Measurements from ENCODE around the gene IPPK. TPM values are rescaled to one million over a fixed set of nuclear protein-coding genes. Genes with fewer than 3 reads are reported as not detected.

IPPK gene
- total RNA-seq, 4 donors from 2014 or later: 7.2 to 14.1 (median 8.9) TPM

DNA sequence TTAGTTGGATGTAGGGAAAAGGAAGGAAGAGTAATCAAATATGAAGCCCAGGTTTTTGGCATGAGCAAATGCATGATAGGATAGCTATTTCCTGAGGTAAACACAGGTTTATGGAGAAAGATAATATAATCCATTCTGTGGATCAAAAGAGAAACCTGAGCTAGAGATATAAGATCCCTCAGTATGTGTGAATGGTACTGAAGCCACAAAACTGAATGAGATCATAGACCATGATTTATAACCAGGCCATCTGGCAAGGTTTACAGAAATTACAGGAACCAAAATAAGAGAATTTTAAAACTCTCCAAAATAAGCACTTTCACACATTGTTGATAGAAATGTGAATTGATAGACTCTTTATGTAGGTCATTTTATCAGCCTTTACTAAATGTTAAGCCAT, 105.4 kb downstream of the IPPK start:
- no peak overlapping the region for H3K27ac ChIP-seq
- peaks cover 0 to 38% (median 0%) of the 10 kb centered on the region in 3 donors for H3K4me1 ChIP-seq
- no peaks in the 10 kb centered on the region for H3K36me3 ChIP-seq
- ATAC-seq: no peak
- no peaks in the 10 kb centered on the region for H3K27me3 ChIP-seq
- H3K9me3 ChIP-seq: peaks cover 0 to 6% (median 0%) of the 10 kb centered on the region in 3 donors
- no peak for TF ChIP-seq EP300 (IDR thresholded peaks at IDR 0.05)
- no peak for TF ChIP-seq POLR2AphosphoS5 (IDR thresholded peaks at IDR 0.05)
- no peak for TF ChIP-seq CTCF (IDR thresholded peaks at IDR 0.05)
- no peak for TF ChIP-seq POLR2A (IDR thresholded peaks at IDR 0.05)
- H3K4me3 ChIP-seq: no peak overlapping the region

Other genes with a start within 250 kb of the IPPK start
- gene OMD, start 245.7 kb downstream of the IPPK start, total RNA-seq: 10 to 100 TPM; 11.4 to 45.2 (median 22.2) TPM
- gene ASPN, start 187.6 kb downstream of the IPPK start, total RNA-seq: 10 to 100 TPM in 3 of 4 donors, 1 to 10 TPM in 1; 5.3 to 46.4 (median 27.3) TPM
- 10 to 100 TPM in 3 of 4 donors, 1 to 10 TPM in 1; 8.2 to 20.1 (median 14.2) TPM for gene ECM2, start 134.1 kb downstream of the IPPK start, total RNA-seq
- gene BICD2, start 94.7 kb upstream of the IPPK start, total RNA-seq: 10 to 100 TPM; 42.3 to 75.3 (median 51.8) TPM
- 10 to 100 TPM in 3 of 4 donors, 1 to 10 TPM in 1; 10.0 to 14.3 (median 13.1) TPM for gene ZNF484, start 207.9 kb upstream of the IPPK start, total RNA-seq

Data from gastroesophageal sphincter (tissue), 4 donors.